Measurements from ENCODE around the gene UCN2. TPM values are rescaled to one million over a fixed set of nuclear protein-coding genes. Genes with fewer than 3 reads are reported as not detected.

The UCN2 gene
- total and polyA plus RNA-seq, 2 of the 8 experiments (the other 6 are each of a cell fraction or from before 2014, with no cell fraction given) = 0.14 TPM; not detected in 1

DNA sequence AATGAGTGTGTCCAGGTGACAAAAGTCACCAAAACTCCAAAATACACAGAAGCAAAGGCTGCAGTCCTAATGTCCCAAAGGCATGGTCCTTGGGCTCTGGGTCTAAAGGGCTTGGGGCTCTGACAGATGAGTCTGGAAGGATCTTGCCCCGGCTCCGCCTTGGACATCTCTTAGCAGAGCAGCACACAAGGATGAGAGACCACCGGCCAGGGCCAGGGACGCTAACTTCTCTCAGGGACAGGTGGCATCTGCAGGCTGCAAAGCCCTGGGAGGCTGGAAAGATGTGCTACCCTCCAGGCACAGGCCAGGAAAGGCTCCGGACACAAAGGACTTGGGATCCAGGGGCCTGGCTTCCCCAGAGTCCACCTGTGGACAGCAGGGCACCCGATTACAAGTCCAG lies 45.5 kb downstream of the UCN2 start (continued):
- TF ChIP-seq USF2 (IDR thresholded peaks at IDR 0.05; ENCODE audit: low read length) = no peak
- no peak for TF ChIP-seq TEAD4 (IDR thresholded peaks at IDR 0.05; ENCODE audit: low read depth, low read length)
- no peak for TF ChIP-seq EGR1 (IDR thresholded peaks at IDR 0.05; ENCODE audit: borderline replicate concordance, low read depth, low read length)
- no peak for TF ChIP-seq TCF12 (IDR thresholded peaks at IDR 0.05; ENCODE audit: low read depth, low read length)
- TF ChIP-seq RAD21 (IDR thresholded peaks at IDR 0.05 in 1 of 2, conservative IDR thresholded peaks at IDR 0.05 in 1 of 2; ENCODE audit: low read depth in 2 of 2, low read length in 2 of 2) = no peak

Data from H1 (cell line).